Sigmoid colon (tissue), 4 donors: ENCODE results near the gene LEMD2.

ENCODE experiments used
- EP300 ChIP-seq, 4 donors: sonication (generic); formaldehyde crosslinking; IDR thresholded peaks; one replicate each; pipeline ENCODE4 v1.6.1; 2017; ENCODE audit warnings: antibody characterized with exemption in 4 of 4
- POLR2A ChIP-seq, 2 donors: fragments of 450-650 bp; IDR thresholded peaks; one replicate each; pipeline ENCODE4 v1.6.1; 2016; ENCODE audit warnings: antibody characterized with exemption in 2 of 2, mild to moderate bottlenecking in 2 of 2, moderate library complexity in 2 of 2
- POLR2AphosphoS5 ChIP-seq, 4 donors: sonication (generic); formaldehyde crosslinking; IDR thresholded peaks; one replicate each; pipeline ENCODE4 v1.6.1; 2017; ENCODE audit warnings: antibody characterized with exemption in 4 of 4

- TF ChIP-seq POLR2A (IDR thresholded peaks at IDR 0.05) (no peak), EP300 (IDR thresholded peaks at IDR 0.05) (peak in 1 of 4 donors; percentile 62), POLR2AphosphoS5 (IDR thresholded peaks at IDR 0.05) (peak in 1 of 4 donors; percentile 11)
Measured at GRCh38 chr6:33730611-33731010, 58.3 kb downstream of the LEMD2 start.
